PC-3 (cell line): ENCODE data around the gene CTNND2. TPM values are rescaled to one million over a fixed set of nuclear protein-coding genes. Genes with fewer than 3 reads are reported as not detected.
A peak's percentile ranks its signal among the peaks of the same experiment; 100 is the strongest.
"Not testable (repeated sequence)": the region's sequence is repeated elsewhere in the genome, so short reads cannot be mapped to it uniquely, and the experiment has no call there.

Experiments used
- ATAC-seq: fragments of 200-7000 bp; cut with Tn5 transposase; 2 replicates; pipeline ENCODE4 v1.9.1; 2020; ENCODE audit warnings: mild to moderate bottlenecking, moderate library complexity
- BruUV-seq: library from RNA; stranded (reverse); fragments of 400-500 nt; replicated peaks from 2 replicates; lab custom pipeline; 2021; lab: Mats Ljungman, UMichigan
- CTCF ChIA-PET: fragments of 300-600 bp; sonication (Branson Sonifier 250); formaldehyde crosslinking; loops from one replicate; lab custom pipeline; 2022; ENCODE audit warnings: antibody characterized with exemption; lab: Charles Lee
- POLR2A ChIA-PET: fragments of 300-600 bp; sonication (Branson Sonifier 250); formaldehyde crosslinking; loops from one replicate; lab custom pipeline; 2022; ENCODE audit warnings: antibody characterized with exemption; ENCODE audit not compliant: unreplicated experiment; lab: Charles Lee
- DNase-seq: peaks from one replicate; pipeline ENCODE4 v3.0.0-alpha.2; 2015
- H2AFZ ChIP-seq: fragments of 300-600 bp; sonication (generic); 2 replicates; pipeline ENCODE4 v1.6.0; 2016; ENCODE audit warnings: antibody characterized with exemption, low read length
- H3F3A ChIP-seq: fragments of 300-600 bp; sonication (generic); one replicate; pipeline ENCODE4 v1.6.0; 2017; ENCODE audit warnings: antibody characterized with exemption, low read length, control low read depth, mild to moderate bottlenecking; ENCODE audit not compliant: unreplicated experiment
- H3K27ac ChIP-seq: fragments of 300-600 bp; sonication (generic); 2 replicates; pipeline ENCODE4 v1.5.1; 2016; ENCODE audit warnings: mild to moderate bottlenecking, low read length
- H3K27me3 ChIP-seq: fragments of 300-600 bp; sonication (generic); 2 replicates; pipeline ENCODE4 v1.6.1; 2016; ENCODE audit warnings: low read length, mixed read lengths
- H3K36me3 ChIP-seq: fragments of 300-600 bp; sonication (generic); 2 replicates; pipeline ENCODE4 v1.6.1; 2016; ENCODE audit warnings: low read depth, mixed run types, low read length, mixed read lengths
- H3K4me1 ChIP-seq: fragments of 300-600 bp; sonication (generic); 2 replicates; pipeline ENCODE4 v1.5.1; 2016; ENCODE audit warnings: low read length; ENCODE audit not compliant: insufficient read depth
- H3K4me2 ChIP-seq: fragments of 300-600 bp; sonication (generic); 2 replicates; pipeline ENCODE4 v1.6.0; 2016; ENCODE audit warnings: low read length
- H3K4me3 ChIP-seq: fragments of 300-600 bp; sonication (generic); 2 replicates; pipeline ENCODE4 v1.5.1; 2016; ENCODE audit warnings: mild to moderate bottlenecking, low read length, mixed read lengths
- H3K79me2 ChIP-seq: fragments of 300-600 bp; sonication (generic); 2 replicates; pipeline ENCODE4 v1.6.1; 2017; ENCODE audit warnings: low read length, mixed read lengths
- H3K9ac ChIP-seq: fragments of 300-600 bp; sonication (generic); 2 replicates; pipeline ENCODE4 v1.6.0; 2016; ENCODE audit warnings: mild to moderate bottlenecking, low read length
- H3K9me2 ChIP-seq: fragments of 300-600 bp; sonication (generic); replicated peaks from 2 replicates; pipeline ENCODE4 v1.6.1; 2016; ENCODE audit warnings: mixed run types, low read length, mixed read lengths
- H3K9me3 ChIP-seq: fragments of 300-600 bp; sonication (generic); 2 replicates; pipeline ENCODE4 v1.6.1; 2016; ENCODE audit warnings: low read length, mixed read lengths
- H4K20me1 ChIP-seq: fragments of 300-600 bp; sonication (generic); 2 replicates; pipeline ENCODE4 v1.6.1; 2016; ENCODE audit warnings: low read length, mixed read lengths
- CTCF ChIP-seq: fragments of 300-600 bp; sonication (generic); conservative IDR thresholded peaks from 2 replicates; pipeline ENCODE4 v1.5.1; 2017; ENCODE audit warnings: antibody characterized with exemption, low read depth, mild to moderate bottlenecking, low read length
- EZH2 ChIP-seq: fragments of 300-600 bp; sonication (generic); IDR thresholded peaks from one replicate; pipeline ENCODE4 v1.6.1; 2017; ENCODE audit warnings: antibody characterized with exemption, mild to moderate bottlenecking, low read length; ENCODE audit not compliant: unreplicated experiment
- EZH2phosphoT487 ChIP-seq: fragments of 300-600 bp; sonication (generic); IDR thresholded peaks from 2 replicates; pipeline ENCODE4 v1.6.1; 2018; ENCODE audit warnings: mild to moderate bottlenecking, antibody characterized with exemption, low read length, borderline replicate concordance
- intact Hi-C: fragments of 100-400 bp; cut with micrococcal nuclease; formaldehyde crosslinking; loops from 2 replicates; pipeline ENCODE4 v1.9.0; 2023
- total RNA-seq: library from RNA; depleted of rRNA; stranded (reverse); fragments of >200 nt; gene quantifications from 2 replicates; pipeline ENCODE4 v1.2.3, GENCODE V29; 2014

CTNND2 gene
- total RNA-seq, 1 experiment from 2014 or later, result 1.8 TPM

- no peaks in the 10 kb centered on the region for H3F3A ChIP-seq
- TF ChIP-seq EZH2 (no peak), EZH2phosphoT487 (no peak), CTCF (no peak)
- no peak for ATAC-seq
- no peak overlapping the region for H3K9ac ChIP-seq
- no peak overlapping the region for H3K4me2 ChIP-seq
- H3K27ac ChIP-seq, result no peak overlapping the region
- BruUV-seq, result no TSS peak
- H3K79me2 ChIP-seq, result no peaks in the 10 kb centered on the region
- no peak overlapping the region; the same call in 1 of the 2 replicates for H2AFZ ChIP-seq
- no peaks in the 10 kb centered on the region for H3K9me3 ChIP-seq
- CTCF ChIA-PET, result no interaction called here
- H3K4me3 ChIP-seq, result no peak overlapping the region
- H3K27me3 ChIP-seq, result no peaks in the 10 kb centered on the region
- no peaks in the 10 kb centered on the region for H3K9me2 ChIP-seq
- DNase-seq, result no peak
- intact Hi-C loops, result no loop called here
- H4K20me1 ChIP-seq, result no peaks in the 10 kb centered on the region
- POLR2A ChIA-PET, result no interaction called here
- H3K4me1 ChIP-seq, result no peaks in the 10 kb centered on the region
- H3K36me3 ChIP-seq, result no peaks in the 10 kb centered on the region
Measured at GRCh38 chr5:11851965-11852716, 52.1 kb downstream of the CTNND2 start.

GRCh38 chr5:11851416-11851815 lies 52.8 kb downstream of the CTNND2 start:
- POLR2A ChIA-PET, result no interaction called here

GRCh38 chr5:11828566-11828965 lies 75.7 kb downstream of the CTNND2 start:
- H2AFZ ChIP-seq, H3K9ac ChIP-seq, H3K4me2 ChIP-seq, H3K9me2 ChIP-seq, H3K4me3 ChIP-seq, POLR2A ChIA-PET, DNase-seq, CTCF ChIA-PET, intact Hi-C loops, H3K79me2 ChIP-seq, H3K36me3 ChIP-seq, ATAC-seq, H3K4me1 ChIP-seq, H4K20me1 ChIP-seq, H3F3A ChIP-seq, H3K27me3 ChIP-seq, H3K27ac ChIP-seq, BruUV-seq, H3K9me3 ChIP-seq: not testable (repeated sequence)

More at GRCh38 chr5:11851416-11851815, 52.8 kb downstream of the CTNND2 start:
- intact Hi-C loops, result no loop called here
- Histone ChIP-seq H3K4me2 (no peak overlapping the region), H2AFZ (peak overlapping the region; percentile 3; the same call in 1 of the 2 replicates), H3K27ac (no peak overlapping the region), H3K9me3 (no peaks in the 10 kb centered on the region), H3K4me3 (no peak overlapping the region), H3K79me2 (no peaks in the 10 kb centered on the region), H4K20me1 (no peaks in the 10 kb centered on the region), H3F3A (no peaks in the 10 kb centered on the region), H3K4me1 (no peaks in the 10 kb centered on the region), H3K9me2 (no peaks in the 10 kb centered on the region), H3K27me3 (no peaks in the 10 kb centered on the region), H3K36me3 (no peaks in the 10 kb centered on the region), H3K9ac (no peak overlapping the region)
- no TSS peak for BruUV-seq
- CTCF ChIA-PET, result no interaction called here
- DNase-seq (peak; percentile 66), ATAC-seq (peak; percentile 76)
- TF ChIP-seq EZH2phosphoT487 (no peak), EZH2 (no peak), CTCF (no peak)
